Keratinocyte (primary cell): Measurements from ENCODE around the gene MRM2. TPM values are rescaled to one million over a fixed set of nuclear protein-coding genes. Genes with fewer than 3 reads are reported as not detected.

Experiments
- DNase-seq: peaks from one replicate; pipeline ENCODE4 v3.0.0-alpha.2; 2011; ENCODE audit warnings: low read depth, missing footprints, low spot score
- FAIRE-seq: peaks from 2 replicates; lab custom pipeline; 2011; peaks lifted over from hg19 to GRCh38; lab: Jason Lieb, UNC
- H2AFZ ChIP-seq: 2 replicates; pipeline ENCODE4 v1.6.0; 2012; ENCODE audit warnings: low read length, control low read depth, inconsistent platforms; ENCODE audit not compliant: control insufficient read depth
- H3K27ac ChIP-seq: 2 replicates; pipeline ENCODE4 v1.5.1; 2011; ENCODE audit warnings: low read length; ENCODE audit not compliant: control insufficient read depth, insufficient read depth
- H3K27me3 ChIP-seq: 3 replicates; pipeline ENCODE4 v1.6.0; 2011; ENCODE audit warnings: low read length; ENCODE audit not compliant: control insufficient read depth, insufficient read depth; ENCODE audit errors: extremely low read depth
- H3K36me3 ChIP-seq, 2 experiments: 2 replicates in 1 of 2; 3 replicates in 1 of 2; pipeline ENCODE4 v1.5.1; 2011; ENCODE audit warnings: low read length in 2 of 2, mild to moderate bottlenecking in 1 of 2; ENCODE audit not compliant: control insufficient read depth in 2 of 2, insufficient read depth in 2 of 2; ENCODE audit errors: extremely low read depth in 1 of 2
- H3K4me1 ChIP-seq: 3 replicates; pipeline ENCODE4 v1.5.1; 2011; ENCODE audit warnings: low read length; ENCODE audit not compliant: control insufficient read depth, insufficient read depth; ENCODE audit errors: extremely low read depth
- H3K4me2 ChIP-seq: 3 replicates; pipeline ENCODE4 v1.6.0; 2011; ENCODE audit warnings: low read depth, low read length; ENCODE audit not compliant: control insufficient read depth, insufficient read depth; ENCODE audit errors: extremely low read depth
- H3K4me3 ChIP-seq, 3 experiments: fragments of 200-600 bp in 1 of 3; sonication (generic) in 1 of 3; 2 replicates in 2 of 3; 3 replicates in 1 of 3; pipeline ENCODE4 v1.5.1; 2011 to 2016; ENCODE audit warnings: low read length in 3 of 3, mild to moderate bottlenecking in 3 of 3, control low read depth in 2 of 3, inconsistent platforms in 1 of 3, low read depth in 1 of 3, mixed read lengths in 1 of 3, mixed run types in 1 of 3, moderate library complexity in 1 of 3; ENCODE audit not compliant: control insufficient read depth in 2 of 3, insufficient read depth in 2 of 3; ENCODE audit errors: extremely low read depth in 1 of 3
- H3K79me2 ChIP-seq: 2 replicates; pipeline ENCODE4 v1.6.0; 2012; ENCODE audit warnings: low read length; ENCODE audit not compliant: control insufficient read depth, insufficient read depth
- H3K9ac ChIP-seq: 3 replicates; pipeline ENCODE4 v1.6.0; 2011; ENCODE audit warnings: low read length; ENCODE audit not compliant: control insufficient read depth, insufficient read depth; ENCODE audit errors: extremely low read depth
- H3K9me1 ChIP-seq: 3 replicates; pipeline ENCODE4 v1.6.0; 2011; ENCODE audit warnings: low read length; ENCODE audit not compliant: control insufficient read depth, insufficient read depth; ENCODE audit errors: extremely low read depth
- H3K9me3 ChIP-seq: 2 replicates; pipeline ENCODE4 v1.5.1; 2012; ENCODE audit warnings: low read depth, low read length; ENCODE audit not compliant: control insufficient read depth
- H4K20me1 ChIP-seq: 3 replicates; pipeline ENCODE4 v1.6.0; 2011; ENCODE audit warnings: low read length; ENCODE audit not compliant: control insufficient read depth, insufficient read depth; ENCODE audit errors: extremely low read depth
- CTCF ChIP-seq, 3 experiments: IDR thresholded peaks in 1 of 3; conservative IDR thresholded peaks in 1 of 3; optimal IDR thresholded peaks in 1 of 3; 2 replicates in 2 of 3; 3 replicates in 1 of 3; pipeline versions ENCODE3 to v1.5.1; 2011; ENCODE audit warnings: low read length in 3 of 3, mild to moderate bottlenecking in 3 of 3, moderate library complexity in 2 of 3, control low read depth in 1 of 3, inconsistent platforms in 1 of 3; ENCODE audit not compliant: insufficient read depth in 2 of 3; ENCODE audit errors: extremely low read depth in 1 of 3
- EZH2 ChIP-seq: IDR thresholded peaks from one replicate; pipeline ENCODE4 v1.6.1; 2012; ENCODE audit warnings: inconsistent platforms, mild to moderate bottlenecking, low read length, moderate library complexity
- dilution Hi-C: fragments of 300-500 bp; cut with MboI; formaldehyde crosslinking; loops from one replicate; pipeline ENCODE4 v1.7.0; 2020; ENCODE audit warnings: low sequenced_read_pairs; ENCODE audit not compliant: extremely low pct_ligation_motif_present
- polyA plus RNA-seq, 5 experiments: library from polyadenylated mRNA; depleted of rRNA in 3 of 5; stranded (reverse) in 3 of 5; stranded (forward) in 1 of 5; unstranded in 1 of 5; fragments of >200 nt; gene quantifications; 1 replicate in 1 of 5; 2 replicates in 3 of 5; 3 replicates in 1 of 5; pipeline versions ENCODE4 v1.2.1 to v1.2.3, GENCODE V29; 2011 to 2012; ENCODE audit warnings: missing spikeins in 2 of 5, low read depth in 1 of 5, low replicate concordance in 1 of 5

MRM2 gene
- polyA plus RNA-seq, 1 donor (not counting 4 experiments of a cell fraction or from before 2014, with no cell fraction given), result 21.5 TPM

- H3K27me3 ChIP-seq, result no peaks in the 10 kb centered on the region
- H3K4me3 ChIP-seq, result no peak overlapping the region
- DNase-seq (no peak), FAIRE-seq (no peak)
- no peak for TF ChIP-seq EZH2
- TF ChIP-seq CTCF (optimal IDR thresholded peaks at IDR 0.05 in 1 of 3, IDR thresholded peaks at IDR 0.05 in 1 of 3, conservative IDR thresholded peaks at IDR 0.05 in 1 of 3; ENCODE audit: extremely low read depth in 1 of 3, insufficient read depth in 2 of 3, low read length in 3 of 3), result no peak
- no peak overlapping the region for H3K4me2 ChIP-seq
- peaks cover 2% of the 10 kb centered on the region for H4K20me1 ChIP-seq
- dilution Hi-C loops, result no loop called here
- H3K27ac ChIP-seq, result no peak overlapping the region
- no peaks in the 10 kb centered on the region for H3K9me3 ChIP-seq
- H3K79me2 ChIP-seq, result peaks cover 32% of the 10 kb centered on the region
- no peak overlapping the region for H2AFZ ChIP-seq
- H3K9me1 ChIP-seq, result no peaks in the 10 kb centered on the region
- H3K4me1 ChIP-seq, result peaks cover 9% of the 10 kb centered on the region
- H3K36me3 ChIP-seq, result peaks cover 32 to 36% of the 10 kb centered on the region in 2 experiments
- no peak overlapping the region for H3K9ac ChIP-seq
Measured at GRCh38 chr7:2219606-2220005, 22.4 kb downstream of the MRM2 start.

- no peak overlapping the region for H3K27ac ChIP-seq
- DNase-seq, result no peak
- peaks cover 2% of the 10 kb centered on the region for H4K20me1 ChIP-seq
- no peak overlapping the region for H3K9ac ChIP-seq
- H3K79me2 ChIP-seq, result peaks cover 32% of the 10 kb centered on the region
- H2AFZ ChIP-seq, result no peak overlapping the region
- TF ChIP-seq EZH2 (no peak), CTCF (optimal IDR thresholded peaks at IDR 0.05 in 1 of 3, IDR thresholded peaks at IDR 0.05 in 1 of 3, conservative IDR thresholded peaks at IDR 0.05 in 1 of 3; ENCODE audit: extremely low read depth in 1 of 3, insufficient read depth in 2 of 3, low read length in 3 of 3) (no peak)
- FAIRE-seq, result no peak
- no peak overlapping the region for H3K4me2 ChIP-seq
- H3K4me3 ChIP-seq, result no peak overlapping the region
- no peaks in the 10 kb centered on the region for H3K9me3 ChIP-seq
- H3K9me1 ChIP-seq, result no peaks in the 10 kb centered on the region
- no peaks in the 10 kb centered on the region for H3K27me3 ChIP-seq
- dilution Hi-C loops, result no loop called here
- H3K4me1 ChIP-seq, result peaks cover 4% of the 10 kb centered on the region
- peaks cover 32 to 40% of the 10 kb centered on the region in 2 experiments for H3K36me3 ChIP-seq
Measured at GRCh38 chr7:2219136-2219535, 22.9 kb downstream of the MRM2 start.
